ENCODE results near the gene SELENON.

The SELENON gene

DNA sequence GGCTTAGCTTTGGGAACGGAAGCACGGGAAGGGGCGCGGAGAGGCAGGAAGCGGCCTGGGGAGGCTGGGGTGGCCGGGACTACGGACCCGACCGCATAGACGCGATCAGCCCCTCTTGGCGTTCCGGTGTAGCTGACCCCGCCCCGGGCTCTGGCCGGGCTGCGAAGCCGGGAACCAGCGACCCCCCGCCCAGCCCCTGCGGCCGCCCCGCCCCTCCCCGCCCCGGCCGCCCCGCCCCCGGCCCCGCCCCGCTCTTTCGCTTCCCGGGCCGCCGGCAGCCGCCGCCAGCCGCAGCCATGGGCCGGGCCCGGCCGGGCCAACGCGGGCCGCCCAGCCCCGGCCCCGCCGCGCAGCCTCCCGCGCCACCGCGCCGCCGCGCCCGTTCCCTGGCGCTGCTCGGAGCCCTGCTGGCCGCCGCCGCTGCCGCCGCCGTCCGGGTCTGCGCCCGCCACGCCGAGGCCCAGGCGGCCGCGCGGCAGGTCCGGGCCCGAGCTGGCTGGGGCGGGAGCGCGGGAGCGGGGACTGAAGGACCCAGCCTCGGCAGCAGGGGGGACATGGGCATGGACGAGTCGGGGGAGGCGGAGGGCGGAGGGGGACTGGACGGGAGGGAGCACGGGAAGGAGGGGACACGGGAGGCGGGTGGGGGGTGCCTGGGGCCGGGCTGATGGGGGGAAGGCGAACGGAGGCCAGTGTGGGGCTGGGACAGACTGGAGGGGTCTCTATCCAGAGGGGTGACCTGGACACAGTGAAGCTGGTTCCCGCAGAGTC, at the start of gene SELENON:
SELENON (plus strand) TSS at position 259 of the 768 bp plus-strand sequence; CDS start at position 297, 38 bp downstream.
- peak; percentile 31 for DNase-seq

DNA sequence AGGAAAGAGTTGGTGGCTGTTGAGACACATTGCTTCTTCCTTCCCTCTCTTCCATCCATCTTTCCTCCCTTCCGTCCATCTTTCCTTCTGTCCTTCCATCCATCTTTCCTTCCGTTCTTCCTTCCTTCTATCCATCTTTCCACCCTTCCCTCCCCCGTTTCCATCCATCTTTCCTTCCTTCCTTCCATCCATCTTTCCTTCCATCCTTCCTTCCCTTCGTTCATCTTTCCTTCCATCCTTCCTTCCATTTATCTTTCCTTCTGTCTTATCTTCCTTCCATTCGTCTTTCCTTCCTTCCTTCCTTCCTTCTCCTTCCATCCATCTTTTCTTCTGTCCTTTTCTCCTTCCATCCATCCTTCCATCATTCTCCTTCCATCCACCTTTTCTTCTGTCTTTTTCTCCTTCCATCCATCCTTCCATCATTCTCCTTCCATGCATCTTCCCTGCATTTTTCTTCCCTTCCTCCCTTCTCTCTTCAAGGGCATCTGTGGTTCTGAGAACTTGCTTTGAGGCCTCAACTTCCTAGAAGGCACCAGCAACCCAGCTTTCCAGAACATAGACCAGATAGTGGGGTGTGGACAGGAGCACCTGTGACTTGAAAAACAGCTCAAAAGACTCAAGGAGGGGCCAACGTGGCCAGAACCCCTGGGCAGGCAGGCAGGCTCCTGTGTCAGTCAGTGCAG, 48.9 kb upstream of the SELENON start:
- DNase-seq: no peak

- no peak for DNase-seq
Measured at GRCh38 chr1:25754470-25755181, 45.4 kb upstream of the SELENON start.

DNA sequence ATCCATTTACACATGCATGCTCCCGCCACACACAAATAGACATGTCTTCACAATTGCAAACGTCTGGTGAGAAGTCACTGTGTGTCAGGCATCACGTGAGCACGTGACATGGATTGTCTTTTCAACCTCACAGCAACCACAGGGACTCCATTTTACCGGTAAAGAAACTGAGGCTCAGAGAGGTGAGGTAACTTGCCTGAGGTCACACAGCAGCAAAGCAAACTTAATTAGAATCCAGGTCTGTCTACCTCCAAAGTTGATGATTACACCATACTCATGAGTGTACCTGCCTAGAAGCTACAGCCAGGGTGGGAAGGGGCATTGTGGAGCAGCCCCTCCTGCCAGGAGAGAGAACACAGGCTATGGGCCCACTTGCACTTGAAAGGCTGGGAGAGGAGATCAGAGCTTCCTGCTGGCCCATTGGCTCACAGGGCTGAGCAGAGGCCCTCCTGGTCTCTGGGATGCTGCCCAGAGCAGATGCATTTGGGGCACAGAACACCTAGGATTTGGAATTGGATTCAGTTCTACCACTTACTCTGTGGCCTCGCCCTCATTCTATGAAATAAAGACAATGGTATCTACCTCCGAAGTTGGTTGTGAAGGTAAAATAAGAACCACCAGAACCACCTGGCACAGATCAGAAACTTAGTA, 44.4 kb upstream of the SELENON start:
- no peak for DNase-seq

DNA sequence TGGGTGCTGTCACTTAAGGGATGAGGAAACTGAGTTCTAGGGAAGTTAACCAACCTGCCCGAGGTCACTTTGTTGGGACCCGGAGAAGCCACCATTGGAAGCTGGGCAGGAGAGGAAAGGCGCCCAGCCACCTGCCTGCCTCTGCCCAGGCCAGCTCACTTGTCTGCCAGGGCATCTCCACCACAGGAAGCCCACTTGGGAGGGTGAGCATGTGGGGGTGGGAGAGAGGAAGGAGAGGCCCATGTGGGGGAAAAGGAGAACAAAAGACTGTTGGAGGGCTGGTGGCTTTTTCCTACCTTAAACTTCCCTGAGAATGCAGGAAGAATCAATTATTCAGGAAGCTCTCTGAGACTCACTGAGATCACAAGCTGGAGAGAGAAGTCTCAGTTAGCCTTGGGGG, 43.8 kb upstream of the SELENON start:
- DNase-seq: no peak

DNA sequence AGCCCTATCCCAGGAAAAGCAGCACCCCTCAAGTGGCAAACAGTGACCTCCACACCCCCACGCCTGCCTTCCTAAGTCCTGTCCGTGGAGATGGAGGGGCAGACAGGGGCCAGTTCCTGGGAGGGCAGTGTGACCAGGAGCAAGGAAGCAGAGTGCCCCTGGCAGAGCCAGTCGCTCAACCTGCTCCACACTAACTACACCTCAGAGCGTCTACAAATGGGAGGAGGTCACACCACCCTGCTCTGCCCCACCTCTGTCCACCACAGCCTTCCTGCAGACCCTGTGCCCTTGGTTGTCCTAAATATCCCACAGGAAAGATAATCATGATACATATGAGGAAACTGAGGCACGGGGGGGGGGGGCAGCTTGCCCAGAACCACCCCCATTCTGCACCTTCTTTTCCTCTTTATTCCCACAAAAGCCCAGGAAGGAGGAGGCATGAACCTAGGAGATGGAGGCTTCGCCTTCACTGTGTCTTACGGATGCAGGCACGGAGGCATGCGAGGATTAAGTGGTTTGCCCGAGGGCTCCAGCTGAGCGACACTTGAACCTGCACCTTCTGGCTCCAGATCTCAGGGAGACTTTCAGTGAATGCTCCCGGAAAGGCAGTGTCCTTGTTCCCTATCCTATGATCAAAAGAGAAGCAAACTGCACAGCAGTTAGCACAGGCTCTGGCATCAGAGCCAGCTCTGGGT, 42.7 kb upstream of the SELENON start:
- DNase-seq: no peak

DNA sequence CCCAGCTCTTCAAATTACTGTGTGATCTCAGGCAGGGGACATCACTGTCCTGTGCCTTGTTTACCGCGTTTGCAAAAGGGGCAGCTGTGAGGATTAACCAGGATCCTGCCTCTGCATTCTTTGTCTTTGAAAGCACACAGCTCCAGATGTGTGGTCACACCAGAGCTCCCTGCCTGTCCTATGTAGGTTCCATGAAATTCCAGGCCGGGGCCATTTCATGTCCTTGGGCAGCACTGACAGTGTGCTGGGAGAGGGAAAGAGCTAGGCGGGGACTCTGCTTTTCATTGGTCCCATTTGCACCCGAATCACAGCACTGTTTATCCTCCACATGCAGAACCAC, 42.2 kb upstream of the SELENON start:
- no peak for DNase-seq

GRCh38 chr1:25758466-25759070, 41.4 kb upstream of the SELENON start:
- no peak for DNase-seq

DNA sequence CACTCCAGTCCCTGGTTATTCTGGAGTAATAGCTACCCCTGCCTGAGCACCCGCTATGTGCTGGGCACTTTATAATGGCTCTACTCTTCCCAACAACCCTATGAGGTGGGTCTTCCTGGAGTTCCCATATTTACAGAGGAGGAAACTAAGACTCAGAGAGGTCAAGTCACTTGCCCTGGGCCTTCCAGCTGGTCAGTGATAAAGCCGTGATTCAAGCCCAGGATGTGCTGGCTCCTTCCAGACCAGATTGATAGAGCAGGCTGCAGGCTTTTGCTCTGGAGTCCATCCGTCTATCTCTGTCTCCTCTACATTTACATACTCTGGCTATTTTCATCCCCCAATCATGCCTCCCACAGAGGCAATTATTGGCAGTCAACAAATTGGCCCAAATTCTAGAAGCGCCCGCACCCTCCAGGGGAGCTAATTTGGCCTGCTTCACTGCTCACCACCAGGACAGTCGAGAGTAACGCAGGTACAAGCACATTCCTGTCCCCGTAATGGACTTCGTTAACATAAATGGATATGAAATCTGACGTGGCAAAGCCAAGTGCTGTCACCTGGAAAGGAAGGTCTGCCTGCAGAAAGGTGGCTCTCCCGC, 39.8 kb upstream of the SELENON start:
- no peak for DNase-seq

DNA sequence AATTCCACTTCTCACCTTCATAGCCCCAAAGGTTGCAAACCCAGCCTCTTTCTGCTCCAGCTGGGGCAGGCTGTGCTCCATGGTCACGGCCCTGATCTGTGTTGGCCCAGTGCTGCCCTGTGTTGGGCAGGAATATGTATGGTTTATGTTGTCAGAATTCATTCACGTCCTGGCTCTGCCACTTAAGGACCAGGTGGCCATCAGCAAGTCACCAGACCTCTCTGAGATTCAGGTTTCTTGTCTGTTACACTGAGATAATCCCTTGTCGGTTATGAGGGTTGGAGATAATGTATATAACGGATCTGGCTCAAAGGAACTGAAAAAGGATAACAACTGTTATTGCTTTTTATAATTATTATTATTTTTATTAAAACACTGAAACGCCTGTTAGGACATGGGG, 39.1 kb upstream of the SELENON start:
- no peak for DNase-seq

DNA sequence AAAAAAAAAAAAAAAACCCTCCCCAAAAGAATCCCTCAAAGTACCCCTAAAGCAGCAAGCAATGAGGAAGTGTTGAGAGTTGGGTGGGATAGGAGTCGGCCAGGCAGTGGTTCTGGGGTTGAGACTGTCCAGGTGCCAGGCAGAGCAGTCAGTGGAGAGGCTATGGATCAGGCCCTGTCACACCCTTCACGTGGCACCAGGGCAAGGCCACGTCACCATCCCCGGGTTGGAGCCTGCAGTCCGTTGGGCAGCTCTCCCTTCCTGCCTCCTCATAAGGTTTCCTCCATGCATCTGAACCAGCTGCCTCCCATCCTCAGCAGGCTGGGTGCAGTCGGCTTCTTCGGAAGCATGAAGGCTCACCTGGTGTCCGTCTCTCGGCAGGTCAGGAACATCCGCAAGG, 36.5 kb upstream of the SELENON start:
- DNase-seq: no peak

- no peak for DNase-seq
Measured at GRCh38 chr1:25765136-25765922, 34.7 kb upstream of the SELENON start.

- DNase-seq: no peak
Measured at GRCh38 chr1:25765923-25766589, 33.9 kb upstream of the SELENON start.

DNA sequence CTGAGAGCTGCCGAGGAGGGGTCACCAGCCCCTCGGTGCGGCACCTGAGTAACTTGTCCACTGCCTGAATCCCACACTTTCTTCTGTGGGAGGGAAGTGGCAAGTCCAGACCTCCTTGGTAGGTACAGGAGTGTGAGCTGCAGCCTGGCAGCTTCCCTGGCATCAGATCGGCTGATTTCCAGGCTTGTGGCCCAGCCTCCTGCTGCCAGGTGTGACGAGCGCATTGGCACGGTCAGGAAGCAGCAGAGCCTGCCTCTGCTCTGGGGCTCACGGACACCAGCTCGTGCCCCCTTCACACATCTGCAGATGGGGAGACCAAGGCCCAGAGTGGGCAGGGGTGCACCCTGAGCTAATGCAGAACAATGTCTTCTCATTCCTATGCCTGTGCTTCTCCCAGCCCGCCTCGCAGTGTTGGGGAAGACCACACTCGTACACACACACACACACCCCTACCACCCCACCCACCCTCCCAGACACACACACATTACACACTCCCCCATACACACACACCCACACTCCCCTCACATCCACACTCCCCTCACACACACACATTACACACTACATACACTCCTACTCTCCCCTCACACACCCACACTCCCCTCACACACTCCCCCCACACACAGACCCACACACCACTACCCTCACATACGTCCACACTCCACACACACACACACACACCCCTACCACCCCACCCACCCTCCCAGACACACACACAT, 33.1 kb upstream of the SELENON start:
- no peak for DNase-seq

DNA sequence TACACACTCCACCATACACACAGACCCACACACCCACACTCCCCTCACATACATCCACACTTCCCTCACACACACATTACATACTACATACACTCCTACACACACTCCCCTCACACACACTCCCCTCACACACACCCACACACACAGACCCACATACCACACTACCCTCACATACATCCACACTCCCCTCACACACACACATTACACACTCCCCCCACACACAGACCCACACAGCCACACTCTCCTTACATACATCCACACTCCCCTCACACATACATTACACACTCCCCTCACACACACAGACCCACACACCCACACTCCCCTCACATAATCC, 32.6 kb upstream of the SELENON start:
- DNase-seq: no peak

DNA sequence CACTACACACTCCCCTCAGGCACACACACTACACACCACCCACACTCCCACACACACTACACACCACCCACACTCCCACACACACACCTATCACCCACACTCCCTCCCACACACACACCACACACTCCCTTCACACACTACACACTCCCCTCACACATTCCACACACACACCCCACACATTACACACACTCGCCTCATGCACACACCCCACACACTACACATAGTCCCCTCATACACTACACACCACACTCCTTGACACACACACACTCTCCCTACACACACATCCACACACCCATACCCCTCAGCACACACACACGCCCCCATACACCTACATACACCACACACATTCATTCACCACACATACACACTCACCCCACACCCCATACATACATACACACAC, 31.0 kb upstream of the SELENON start:
- no peak for DNase-seq

DNA sequence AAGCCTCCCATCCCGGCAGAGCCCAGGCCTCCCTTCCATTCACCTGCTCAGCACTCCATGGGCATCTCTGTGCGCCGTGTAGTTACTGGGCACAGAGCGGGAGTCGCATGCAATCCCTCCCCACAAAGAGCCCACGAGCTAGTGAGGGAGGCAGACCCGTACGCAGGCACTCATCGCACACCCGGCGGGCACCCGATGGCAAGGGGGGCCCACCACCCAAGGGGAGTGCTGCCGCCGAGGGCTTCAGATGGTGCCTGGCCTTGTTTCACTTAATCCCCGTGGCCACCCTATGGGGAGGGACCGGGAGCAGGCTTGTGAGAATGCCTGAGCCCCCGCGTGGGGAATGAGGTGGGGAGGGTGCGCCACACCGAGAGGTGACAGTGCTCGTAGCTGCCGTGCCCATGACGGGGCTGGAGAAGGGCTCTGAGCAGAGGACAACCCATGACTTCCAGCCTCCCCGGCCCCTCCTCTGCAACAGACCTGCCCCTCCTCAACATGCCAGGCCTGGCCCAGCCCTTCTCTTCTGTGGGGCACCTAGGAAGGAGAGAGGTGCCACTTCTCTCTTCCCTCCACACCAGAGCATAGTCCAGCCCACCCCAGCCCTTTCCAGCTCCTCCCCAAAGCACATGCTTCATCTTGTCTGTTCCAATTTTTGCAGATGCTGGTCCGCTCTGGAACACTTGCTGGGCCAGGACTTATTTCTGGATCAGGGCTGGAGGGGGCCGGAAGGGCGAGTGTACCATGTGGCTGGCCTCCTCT, 30.2 kb upstream of the SELENON start:
- no peak for DNase-seq

GRCh38 chr1:25770541-25771220, 29.3 kb upstream of the SELENON start:
- no peak for DNase-seq
